Panc1 (cell line): ENCODE data around the gene FANCC. TPM values are rescaled to one million over a fixed set of nuclear protein-coding genes. Genes with fewer than 3 reads are reported as not detected.

Source experiments
- ATAC-seq: fragments of 200-7000 bp; cut with Tn5 transposase; 2 replicates; pipeline ENCODE4 v1.9.1; 2020; ENCODE audit warnings: mild to moderate bottlenecking, moderate library complexity
- Bru-seq: library from RNA; stranded (reverse); fragments of 400-500 nt; gene quantifications from one replicate; lab custom pipeline; 2021; lab: Mats Ljungman, UMichigan
- BruChase-seq, 2 experiments: library from RNA; stranded (reverse); fragments of 400-500 nt; gene quantifications; one replicate each; lab custom pipeline; 2021; lab: Mats Ljungman, UMichigan
- BruUV-seq: library from RNA; stranded (reverse); fragments of 400-500 nt; replicated peaks from 2 replicates; lab custom pipeline; 2021; lab: Mats Ljungman, UMichigan
- CTCF ChIA-PET: fragments of 300-600 bp; sonication (Branson Sonifier 250); formaldehyde crosslinking; loops from one replicate; lab custom pipeline; 2022; ENCODE audit warnings: antibody characterized with exemption; lab: Charles Lee
- POLR2A ChIA-PET: fragments of 300-600 bp; sonication (Branson Sonifier 250); formaldehyde crosslinking; loops from one replicate; lab custom pipeline; 2022; ENCODE audit warnings: antibody characterized with exemption; lab: Charles Lee
- DNase-seq: peaks from one replicate; pipeline ENCODE4 v3.0.0-alpha.2; 2010; ENCODE audit warnings: low read depth, low spot score
- H3K27ac ChIP-seq: 2 replicates; pipeline ENCODE4 v1.5.1; 2011; ENCODE audit warnings: mild to moderate bottlenecking, low read length, inconsistent platforms
- H3K27me3 ChIP-seq: fragments of 200-500 bp; sonication (Bioruptor generic); 2 replicates; pipeline ENCODE4 v1.6.0; 2014; ENCODE audit warnings: low read length, inconsistent platforms; ENCODE audit not compliant: control insufficient read depth, insufficient read depth
- H3K36me3 ChIP-seq: fragments of 200-500 bp; sonication (Bioruptor generic); 2 replicates; pipeline ENCODE4 v1.5.1; 2014; ENCODE audit warnings: inconsistent platforms, mild to moderate bottlenecking, low read length, moderate library complexity; ENCODE audit not compliant: control insufficient read depth, insufficient read depth
- H3K4me1 ChIP-seq: 2 replicates; pipeline ENCODE4 v1.5.1; 2011; ENCODE audit warnings: inconsistent platforms, mild to moderate bottlenecking, low read length, moderate library complexity; ENCODE audit not compliant: control insufficient read depth, insufficient read depth
- H3K4me3 ChIP-seq, 2 experiments: 2 replicates each; pipeline ENCODE4 v1.5.1; 2011 to 2012; ENCODE audit warnings: low read depth in 2 of 2, low read length in 2 of 2, mild to moderate bottlenecking in 2 of 2, inconsistent platforms in 1 of 2, moderate library complexity in 1 of 2
- H3K9me3 ChIP-seq: fragments of 200-500 bp; sonication (Bioruptor generic); 2 replicates; pipeline ENCODE4 v1.5.1; 2014; ENCODE audit warnings: low read depth, mild to moderate bottlenecking, inconsistent platforms, low read length, moderate library complexity; ENCODE audit not compliant: control insufficient read depth, insufficient read depth
- POLR2AphosphoS5 ChIP-seq: IDR thresholded peaks from 2 replicates; pipeline ENCODE4 v1.6.1; 2012; ENCODE audit warnings: mild to moderate bottlenecking, low read depth, low read length, moderate library complexity
- REST ChIP-seq, 2 experiments: IDR thresholded peaks; 2 replicates each; pipeline ENCODE4 v1.6.1; 2011 to 2012; ENCODE audit warnings: low read depth in 2 of 2, control low read depth in 1 of 2, low read length in 1 of 2, mild to moderate bottlenecking in 1 of 2, moderate library complexity in 1 of 2; ENCODE audit not compliant: insufficient read depth in 1 of 2
- SIN3A ChIP-seq: IDR thresholded peaks from 2 replicates; pipeline ENCODE4 v1.6.1; 2012; ENCODE audit warnings: low read depth, mild to moderate bottlenecking, low read length, moderate library complexity, borderline replicate concordance; ENCODE audit not compliant: insufficient read depth
- TCF7L2 ChIP-seq: IDR thresholded peaks from 2 replicates; pipeline ENCODE4 v1.6.1; 2011; ENCODE audit warnings: mild to moderate bottlenecking, low read depth, low read length, inconsistent platforms
- in situ Hi-C: cut with HindIII; loops from 2 replicates; pipeline ENCODE4 v1.10.0; 2016; ENCODE audit warnings: low sequenced_read_pairs, low pct_unique_long_range_greater_than_20kb
- intact Hi-C: fragments of 100-400 bp; cut with micrococcal nuclease; formaldehyde crosslinking; loops from one replicate; pipeline ENCODE4 v1.10.0; 2022; ENCODE audit not compliant: unreplicated experiment
- long read RNA-seq: library from polyadenylated mRNA; unstranded; transcript quantifications from one replicate; pipeline ENCODE4 v2.0.0, GENCODE V29; 2021; ENCODE audit not compliant: unreplicated experiment
- polyA plus RNA-seq: library from polyadenylated mRNA; unstranded; fragments of >200 nt; gene quantifications from one replicate; pipeline ENCODE4 v1.2.1, GENCODE V29; 2012; ENCODE audit warnings: missing spikeins; ENCODE audit not compliant: insufficient read length
- total RNA-seq: library from RNA; stranded (reverse); gene quantifications from one replicate; pipeline ENCODE4 v1.2.1, GENCODE V29; 2021; ENCODE audit not compliant: unreplicated experiment
- TF ChIP-seq, protein P1 (sequence below): fragments of 450-650 bp; IDR thresholded peaks from 2 replicates; pipeline ENCODE4 v1.5.1; 2017; ENCODE audit warnings: mild to moderate bottlenecking

The FANCC gene, protein sequence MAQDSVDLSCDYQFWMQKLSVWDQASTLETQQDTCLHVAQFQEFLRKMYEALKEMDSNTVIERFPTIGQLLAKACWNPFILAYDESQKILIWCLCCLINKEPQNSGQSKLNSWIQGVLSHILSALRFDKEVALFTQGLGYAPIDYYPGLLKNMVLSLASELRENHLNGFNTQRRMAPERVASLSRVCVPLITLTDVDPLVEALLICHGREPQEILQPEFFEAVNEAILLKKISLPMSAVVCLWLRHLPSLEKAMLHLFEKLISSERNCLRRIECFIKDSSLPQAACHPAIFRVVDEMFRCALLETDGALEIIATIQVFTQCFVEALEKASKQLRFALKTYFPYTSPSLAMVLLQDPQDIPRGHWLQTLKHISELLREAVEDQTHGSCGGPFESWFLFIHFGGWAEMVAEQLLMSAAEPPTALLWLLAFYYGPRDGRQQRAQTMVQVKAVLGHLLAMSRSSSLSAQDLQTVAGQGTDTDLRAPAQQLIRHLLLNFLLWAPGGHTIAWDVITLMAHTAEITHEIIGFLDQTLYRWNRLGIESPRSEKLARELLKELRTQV
- total RNA-seq (17.8 TPM), Bru-seq, nascent RNA (percentile 70 among the genes with signal in this experiment), BruChase-seq, experiment 1, labeled RNA remaining after a 2-hour chase (percentile 59 among the genes with signal in this experiment), BruChase-seq, experiment 2, labeled RNA remaining after a 6-hour chase (percentile 62 among the genes with signal in this experiment)
- polyA plus RNA-seq, result 10.7 TPM
- long read RNA-seq, full-length matches to known transcripts, result 10 of 39 reads
- long read RNA-seq, partial matches to known transcripts, result 6 of 39 reads
- long read RNA-seq, other reads (novel, unspliced or antisense), result 23 of 39 reads

DNA sequence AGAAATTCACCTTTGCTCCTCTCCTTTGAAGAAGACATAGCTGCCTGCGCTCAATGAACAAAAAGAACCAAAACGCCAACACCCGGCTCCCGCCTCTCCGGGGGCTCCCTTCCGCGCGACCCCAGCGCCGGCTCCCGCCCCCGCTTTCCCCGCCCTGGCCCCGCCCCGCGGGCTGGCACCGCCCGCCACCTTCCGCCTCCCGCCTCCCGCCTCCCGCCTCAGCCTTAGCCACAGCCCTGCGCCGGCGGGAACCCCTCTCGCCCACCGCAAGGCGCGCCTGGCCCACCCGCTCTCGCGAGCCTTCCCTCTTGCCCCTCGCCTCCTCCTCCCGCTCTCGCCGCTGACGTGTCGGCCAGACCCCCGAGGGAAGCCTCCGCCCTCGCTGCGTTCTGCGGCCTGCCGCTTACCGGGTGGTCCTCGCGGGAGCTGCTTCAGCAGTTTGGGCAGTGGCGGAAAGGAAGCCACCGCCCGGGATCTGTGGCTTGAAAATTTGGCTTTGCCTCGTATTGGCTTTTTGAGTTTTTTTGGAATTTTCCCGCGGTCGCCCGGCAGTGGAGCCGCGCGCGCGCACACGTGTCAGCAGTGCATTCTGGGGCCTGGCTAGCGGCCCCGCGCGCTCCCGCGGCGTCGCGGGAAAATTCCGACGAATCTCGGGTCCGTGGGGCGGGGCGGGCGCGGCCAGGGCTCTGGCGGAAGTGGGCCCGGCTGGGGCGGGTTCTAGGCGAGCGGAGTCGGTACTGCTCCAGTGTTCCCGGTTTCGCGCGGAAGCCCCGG lies at the start of gene FANCC:
TSS of gene FANCC (minus strand) at position 591 of the 774 bp plus-strand sequence. CDS start 68,418 bp downstream, outside the sequence.
- DNase-seq (no peak), ATAC-seq (peak; percentile 94)
- TF ChIP-seq POLR2AphosphoS5 (peak; percentile 80), REST (IDR thresholded peaks at IDR 0.05; ENCODE audit: insufficient read depth in 1 of 2, low read depth in 2 of 2, low read length in 1 of 2) (0 out of 4 replicates have a peak, but pooled peaks of 1 of the 2 experiments have one; percentile 15), SIN3A (no peak), TCF7L2 (no peak)
- TF ChIP-seq, protein P1, sequence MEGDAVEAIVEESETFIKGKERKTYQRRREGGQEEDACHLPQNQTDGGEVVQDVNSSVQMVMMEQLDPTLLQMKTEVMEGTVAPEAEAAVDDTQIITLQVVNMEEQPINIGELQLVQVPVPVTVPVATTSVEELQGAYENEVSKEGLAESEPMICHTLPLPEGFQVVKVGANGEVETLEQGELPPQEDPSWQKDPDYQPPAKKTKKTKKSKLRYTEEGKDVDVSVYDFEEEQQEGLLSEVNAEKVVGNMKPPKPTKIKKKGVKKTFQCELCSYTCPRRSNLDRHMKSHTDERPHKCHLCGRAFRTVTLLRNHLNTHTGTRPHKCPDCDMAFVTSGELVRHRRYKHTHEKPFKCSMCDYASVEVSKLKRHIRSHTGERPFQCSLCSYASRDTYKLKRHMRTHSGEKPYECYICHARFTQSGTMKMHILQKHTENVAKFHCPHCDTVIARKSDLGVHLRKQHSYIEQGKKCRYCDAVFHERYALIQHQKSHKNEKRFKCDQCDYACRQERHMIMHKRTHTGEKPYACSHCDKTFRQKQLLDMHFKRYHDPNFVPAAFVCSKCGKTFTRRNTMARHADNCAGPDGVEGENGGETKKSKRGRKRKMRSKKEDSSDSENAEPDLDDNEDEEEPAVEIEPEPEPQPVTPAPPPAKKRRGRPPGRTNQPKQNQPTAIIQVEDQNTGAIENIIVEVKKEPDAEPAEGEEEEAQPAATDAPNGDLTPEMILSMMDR, result no peak
- ChIA-PET CTCF (interaction anchor here (0.6 kb wide), 2 partner anchors 51 to 173 kb away, joined by 3 to 6 read pairs; no protein-coding TSS in a partner anchor), POLR2A (interaction anchor here (0.5 to 0.6 kb wide), 2 partner anchors 10 to 29 kb away, joined by 3 to 7 read pairs; no protein-coding TSS in a partner anchor)
- H3K27me3 ChIP-seq, result no peaks in the 10 kb centered on the region
- in situ Hi-C loops, result no loop called here
- peak within 1 kb of the TSS; percentile 97 for H3K27ac ChIP-seq
- peaks cover 15% of the 10 kb centered on the region; the same call in 1 of the 2 replicates for H3K4me1 ChIP-seq
- no TSS peak for BruUV-seq
- peak within 1 kb of the TSS; percentile 80 to 81 for H3K4me3 ChIP-seq
- no peaks in the 10 kb centered on the region for H3K36me3 ChIP-seq
- H3K9me3 ChIP-seq, result no peaks in the 10 kb centered on the region
- intact Hi-C loops, result loop anchor here (5.0 kb wide), 1 partner anchor 190 kb away; no protein-coding TSS in a partner anchor

- Histone ChIP-seq H3K27me3 (no peaks in the 10 kb centered on the region), H3K4me3 (no peak overlapping the region), H3K36me3 (no peaks in the 10 kb centered on the region), H3K4me1 (no peaks in the 10 kb centered on the region), H3K9me3 (no peaks in the 10 kb centered on the region), H3K27ac (no peak overlapping the region)
- no TSS peak for BruUV-seq
- DNase-seq (no peak), ATAC-seq (no peak)
- intact Hi-C loops (no loop called here), in situ Hi-C loops (no loop called here)
- ChIA-PET CTCF (no interaction called here), POLR2A (no interaction called here)
- TF ChIP-seq POLR2AphosphoS5 (no peak), SIN3A (no peak)
Measured at GRCh38 chr9:95366731-95367325, 49.3 kb upstream of the FANCC start.
